PC-9 (cell line): ENCODE data around the gene HOXD4.

Experiments used
- CTCF ChIP-seq: fragments of 200-600 bp; sonication (generic); conservative IDR thresholded peaks from 2 replicates; pipeline ENCODE4 v1.6.1; 2017; ENCODE audit warnings: mixed run types, antibody characterized with exemption, mild to moderate bottlenecking, moderate library complexity
- EZH2 ChIP-seq: fragments of 200-600 bp; sonication (generic); IDR thresholded peaks from 2 replicates; pipeline ENCODE4 v1.8.0; 2017; ENCODE audit warnings: antibody characterized with exemption, low read depth

- TF ChIP-seq CTCF (no peak), EZH2 (no peak)
These were observed 18.0 kb upstream of the HOXD4 start for GRCh38 chr2:176133389-176133788.
